SK-N-SH (cell line): ENCODE measurements around the gene TRDMT1. TPM values are rescaled to one million over a fixed set of nuclear protein-coding genes. Genes with fewer than 3 reads are reported as not detected.

Experiments
- CTCF ChIA-PET: fragments of 300-600, 350-600 bp; formaldehyde crosslinking; extraction: SDS; loops from one replicate; lab custom pipeline; 2021; lab: Yijun Ruan, JAX
- POLR2A ChIA-PET: fragments of 350-600 bp; sonication (Branson Sonifier 250); formaldehyde crosslinking; extraction: SDS; loops from one replicate; lab custom pipeline; 2020; ENCODE audit warnings: antibody characterized with exemption, inconsistent platforms; lab: Yijun Ruan, JAX
- DNase-seq: peaks from one replicate; pipeline ENCODE4 v3.0.0; 2012
- H2AFZ ChIP-seq: fragments of 200-600 bp; sonication (generic); 2 replicates; pipeline ENCODE4 v1.8.1; 2016; ENCODE audit warnings: antibody characterized with exemption, mild to moderate bottlenecking, low read depth
- H3F3A ChIP-seq: fragments of 200-600 bp; sonication (generic); replicated peaks from 2 replicates; pipeline ENCODE3; 2016; ENCODE audit warnings: antibody characterized with exemption, mild to moderate bottlenecking; ENCODE audit not compliant: insufficient read depth
- H3K27ac ChIP-seq, 2 experiments: fragments of 200-500 bp in 1 of 2; fragments of 200-600 bp in 1 of 2; sonication (Bioruptor generic) in 1 of 2; sonication (generic), shearing (Covaris generic) in 1 of 2; 2 replicates each; pipeline versions ENCODE4 v1.5.1 to v1.6.1; 2014 to 2016; ENCODE audit warnings: low read depth in 2 of 2, inconsistent platforms in 1 of 2, low read length in 1 of 2, mild to moderate bottlenecking in 1 of 2, mixed read lengths in 1 of 2
- H3K27me3 ChIP-seq: fragments of 200-600 bp; sonication (generic), shearing (Covaris generic); 2 replicates; pipeline ENCODE4 v1.6.1; 2016; ENCODE audit warnings: mixed run types; ENCODE audit not compliant: insufficient read depth
- H3K36me3 ChIP-seq, 2 experiments: fragments of 200-500 bp in 1 of 2; fragments of 200-600 bp in 1 of 2; sonication (Bioruptor generic) in 1 of 2; sonication (generic) in 1 of 2; replicated peaks in 1 of 2; 2 replicates each; pipeline versions ENCODE3 to v1.5.1; 2014 to 2016; ENCODE audit warnings: low read length in 1 of 2, mild to moderate bottlenecking in 1 of 2; ENCODE audit not compliant: insufficient read depth in 2 of 2, control insufficient read depth in 1 of 2
- H3K4me1 ChIP-seq, 2 experiments: fragments of 200-500 bp in 1 of 2; fragments of 200-600 bp in 1 of 2; sonication (Bioruptor generic) in 1 of 2; sonication (generic), shearing (Covaris generic) in 1 of 2; 2 replicates each; pipeline versions ENCODE4 v1.5.1 to v1.6.1; 2014 to 2016; ENCODE audit warnings: low read depth in 1 of 2, low read length in 1 of 2, mixed run types in 1 of 2; ENCODE audit not compliant: insufficient read depth in 2 of 2, control insufficient read depth in 1 of 2
- H3K4me2 ChIP-seq: fragments of 200-600 bp; sonication (generic), shearing (Covaris generic); 2 replicates; pipeline ENCODE4 v1.6.1; 2017; ENCODE audit warnings: mixed run types
- H3K4me3 ChIP-seq, 2 experiments: fragments of 200-500 bp in 1 of 2; fragments of 200-600 bp in 1 of 2; sonication (Bioruptor generic) in 1 of 2; sonication (generic), shearing (Covaris generic) in 1 of 2; 2 replicates each; pipeline versions ENCODE4 v1.5.1 to v1.8.1; 2014 to 2016; ENCODE audit warnings: low read depth in 2 of 2, inconsistent platforms in 1 of 2, low read length in 1 of 2, mild to moderate bottlenecking in 1 of 2, mixed read lengths in 1 of 2, moderate library complexity in 1 of 2
- H3K79me2 ChIP-seq: fragments of 200-600 bp; sonication (generic); 2 replicates; pipeline ENCODE4 v1.8.1; 2017; ENCODE audit warnings: mild to moderate bottlenecking; ENCODE audit not compliant: insufficient read depth
- H3K9ac ChIP-seq: fragments of 200-600 bp; sonication (generic); 2 replicates; pipeline ENCODE4 v1.6.1; 2017; ENCODE audit warnings: mixed run types
- H3K9me2 ChIP-seq: fragments of 200-600 bp; sonication (generic); 2 replicates; pipeline ENCODE4 v1.6.1; 2017; ENCODE audit warnings: mixed run types
- H3K9me3 ChIP-seq: fragments of 200-600 bp; sonication (generic); 2 replicates; pipeline ENCODE4 v1.6.1; 2017; ENCODE audit warnings: mixed run types, mild to moderate bottlenecking, moderate library complexity
- H4K20me1 ChIP-seq: fragments of 200-600 bp; sonication (generic); 2 replicates; pipeline ENCODE4 v1.6.1; 2017; ENCODE audit warnings: mild to moderate bottlenecking, mixed run types; ENCODE audit not compliant: insufficient read depth
- CHD2 ChIP-seq: fragments of 150-350 bp; IDR thresholded peaks from 2 replicates; pipeline ENCODE4 v1.6.1; 2018; ENCODE audit warnings: low read length; ENCODE audit not compliant: partially characterized antibody
- EP300 ChIP-seq, 2 experiments: IDR thresholded peaks; 2 replicates each; pipeline versions ENCODE4 v1.4.0 to v1.6.1; 2012; ENCODE audit warnings: borderline replicate concordance in 1 of 2, low read depth in 1 of 2, low read length in 1 of 2
- FOSL2 ChIP-seq: IDR thresholded peaks from 2 replicates; pipeline ENCODE4 v1.4.0; 2012; ENCODE audit warnings: low read depth, mild to moderate bottlenecking, moderate library complexity, borderline replicate concordance
- FOXJ3 ChIP-seq: sonication (generic); formaldehyde crosslinking; IDR thresholded peaks from 2 replicates; pipeline ENCODE4 v1.5.1; 2020; ENCODE audit warnings: mild to moderate bottlenecking, missing genetic modification reagents
- FOXM1 ChIP-seq: IDR thresholded peaks from 2 replicates; pipeline ENCODE4 v1.4.0; 2012; ENCODE audit warnings: low read depth, mild to moderate bottlenecking
- JUND ChIP-seq: IDR thresholded peaks from 2 replicates; pipeline ENCODE4 v1.4.0; 2012
- MEF2A ChIP-seq: IDR thresholded peaks from 2 replicates; pipeline ENCODE4 v1.4.0; 2012; ENCODE audit warnings: low read depth, borderline replicate concordance
- NFIC ChIP-seq: IDR thresholded peaks from 2 replicates; pipeline ENCODE4 v1.4.0; 2012; ENCODE audit warnings: borderline replicate concordance
- NRF1 ChIP-seq: IDR thresholded peaks from 2 replicates; pipeline ENCODE4 v1.6.1; 2012; ENCODE audit warnings: low read depth, mild to moderate bottlenecking, low read length
- POLR2AphosphoS5 ChIP-seq: IDR thresholded peaks from 2 replicates; pipeline ENCODE4 v1.6.1; 2012; ENCODE audit warnings: low read depth, low read length
- RAD21 ChIP-seq: IDR thresholded peaks from 2 replicates; pipeline ENCODE4 v1.6.1; 2012; ENCODE audit warnings: mild to moderate bottlenecking, low read length
- RCOR1 ChIP-seq: fragments of 150-350 bp; IDR thresholded peaks from 2 replicates; pipeline ENCODE4 v1.6.1; 2017; ENCODE audit warnings: antibody characterized with exemption, low read length
- RFX5 ChIP-seq: IDR thresholded peaks from 2 replicates; pipeline ENCODE4 v1.6.1; 2012; ENCODE audit warnings: mild to moderate bottlenecking, improper control_type of control experiment, low read length
- SIN3A ChIP-seq: IDR thresholded peaks from 2 replicates; pipeline ENCODE4 v1.6.1; 2012; ENCODE audit warnings: low read depth, mild to moderate bottlenecking, low read length, moderate library complexity, borderline replicate concordance
- SMC3 ChIP-seq: IDR thresholded peaks from 2 replicates; pipeline ENCODE4 v1.6.1; 2012; ENCODE audit warnings: low read depth, low read length, improper control_type of control experiment
- TAF1 ChIP-seq: IDR thresholded peaks from 2 replicates; pipeline ENCODE4 v1.6.1; 2012; ENCODE audit warnings: low read depth, mild to moderate bottlenecking, low read length, moderate library complexity, borderline replicate concordance
- TEAD4 ChIP-seq: IDR thresholded peaks from 2 replicates; pipeline ENCODE4 v1.4.0; 2012; ENCODE audit warnings: mild to moderate bottlenecking, borderline replicate concordance; ENCODE audit not compliant: insufficient read depth
- YY1 ChIP-seq: IDR thresholded peaks from 2 replicates; pipeline ENCODE4 v1.4.0; 2012; ENCODE audit warnings: low read depth, mild to moderate bottlenecking
- WGBS: methylation state at CpG from one replicate; pipeline ENCODE4 v1.1.6; 2017; ENCODE audit warnings: low lambda C conversion rate; 5-methylcytosine and 5-hydroxymethylcytosine counted together
- polyA plus RNA-seq, 3 experiments: library from polyadenylated mRNA; depleted of rRNA; stranded (reverse); fragments of >200 nt; gene quantifications; 2 replicates each; pipeline ENCODE4 v1.2.3, GENCODE V29; 2012
- TF ChIP-seq, protein P1 (sequence below): fragments of 150-350 bp; IDR thresholded peaks from 2 replicates; pipeline ENCODE4 v1.6.1; 2016; ENCODE audit warnings: mild to moderate bottlenecking, low read depth, low read length
- TF ChIP-seq, protein P2 (sequence below): IDR thresholded peaks from 2 replicates; pipeline ENCODE4 v1.4.0; 2012; ENCODE audit warnings: low read depth
- TF ChIP-seq, protein P3 (sequence below): IDR thresholded peaks from 2 replicates; pipeline ENCODE4 v1.4.0; 2012; ENCODE audit warnings: low read depth, borderline replicate concordance
- TF ChIP-seq, protein P4 (sequence below): fragments of 200-600 bp; sonication (generic); IDR thresholded peaks from 2 replicates; pipeline ENCODE4 v1.6.1; 2017; ENCODE audit warnings: antibody characterized with exemption, mild to moderate bottlenecking, moderate library complexity

The TRDMT1 gene
- polyA plus RNA-seq, 1 of the 3 experiments (the other 2 are of a cell fraction): 3.1 TPM

DNA sequence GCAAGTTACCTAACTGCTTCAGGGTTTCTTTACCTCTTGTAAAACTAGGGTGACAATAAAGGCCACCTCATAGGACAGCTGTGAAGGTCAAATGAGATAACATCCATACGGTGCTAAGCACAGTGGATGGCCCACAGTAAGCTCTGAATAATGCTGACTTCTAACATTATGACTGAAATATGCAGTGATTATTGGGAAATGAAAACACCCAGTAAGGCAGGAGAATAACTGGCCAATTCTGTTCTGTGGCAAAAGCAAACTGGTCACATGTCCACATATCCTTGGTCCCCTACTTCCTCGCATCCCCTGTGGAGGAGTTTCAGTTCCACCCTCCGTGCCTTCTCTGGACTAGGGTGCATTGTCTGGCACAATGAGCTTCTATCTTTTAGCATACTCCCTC, 73.2 kb downstream of the TRDMT1 start:
- no peak overlapping the region for H3K27ac ChIP-seq
- peaks cover 0 to 6% of the 10 kb centered on the region in 2 experiments; a peak in 1 of 4 replicates for H3K4me1 ChIP-seq
- peaks cover 6% of the 10 kb centered on the region for H3F3A ChIP-seq
- no peaks in the 10 kb centered on the region for H3K9me3 ChIP-seq
- TF ChIP-seq, protein P1, sequence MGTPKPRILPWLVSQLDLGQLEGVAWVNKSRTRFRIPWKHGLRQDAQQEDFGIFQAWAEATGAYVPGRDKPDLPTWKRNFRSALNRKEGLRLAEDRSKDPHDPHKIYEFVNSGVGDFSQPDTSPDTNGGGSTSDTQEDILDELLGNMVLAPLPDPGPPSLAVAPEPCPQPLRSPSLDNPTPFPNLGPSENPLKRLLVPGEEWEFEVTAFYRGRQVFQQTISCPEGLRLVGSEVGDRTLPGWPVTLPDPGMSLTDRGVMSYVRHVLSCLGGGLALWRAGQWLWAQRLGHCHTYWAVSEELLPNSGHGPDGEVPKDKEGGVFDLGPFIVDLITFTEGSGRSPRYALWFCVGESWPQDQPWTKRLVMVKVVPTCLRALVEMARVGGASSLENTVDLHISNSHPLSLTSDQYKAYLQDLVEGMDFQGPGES: no peak
- TF ChIP-seq RCOR1: no peak
- no peak for TF ChIP-seq POLR2AphosphoS5
- TF ChIP-seq JUND: no peak
- TF ChIP-seq SMC3: no peak
- TF ChIP-seq FOXJ3 (CRISPR knock-in tag): no peak
- TF ChIP-seq TAF1: no peak
- TF ChIP-seq, protein P2, sequence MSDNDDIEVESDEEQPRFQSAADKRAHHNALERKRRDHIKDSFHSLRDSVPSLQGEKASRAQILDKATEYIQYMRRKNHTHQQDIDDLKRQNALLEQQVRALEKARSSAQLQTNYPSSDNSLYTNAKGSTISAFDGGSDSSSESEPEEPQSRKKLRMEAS: no peak
- TF ChIP-seq MEF2A: no peak
- no peak for TF ChIP-seq EP300 (IDR thresholded peaks at IDR 0.05; ENCODE audit: borderline replicate concordance in 1 of 2, low read depth in 1 of 2, low read length in 1 of 2)
- TF ChIP-seq RFX5: no peak
- no peak for TF ChIP-seq NRF1
- TF ChIP-seq FOXM1: no peak
- TF ChIP-seq, protein P3, sequence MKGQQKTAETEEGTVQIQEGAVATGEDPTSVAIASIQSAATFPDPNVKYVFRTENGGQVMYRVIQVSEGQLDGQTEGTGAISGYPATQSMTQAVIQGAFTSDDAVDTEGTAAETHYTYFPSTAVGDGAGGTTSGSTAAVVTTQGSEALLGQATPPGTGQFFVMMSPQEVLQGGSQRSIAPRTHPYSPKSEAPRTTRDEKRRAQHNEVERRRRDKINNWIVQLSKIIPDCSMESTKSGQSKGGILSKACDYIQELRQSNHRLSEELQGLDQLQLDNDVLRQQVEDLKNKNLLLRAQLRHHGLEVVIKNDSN: no peak
- no peak for TF ChIP-seq RAD21
- no peak for TF ChIP-seq SIN3A
- TF ChIP-seq CHD2: no peak
- no peak for TF ChIP-seq FOSL2
- no peak for TF ChIP-seq YY1
- CTCF ChIA-PET: no interaction called here
- H3K27me3 ChIP-seq: no peaks in the 10 kb centered on the region
- H3K4me2 ChIP-seq: no peak overlapping the region
- 81% methylated on average over 3 of the region's 3 CpGs for WGBS
- H4K20me1 ChIP-seq: no peaks in the 10 kb centered on the region
- no peak overlapping the region for H3K9ac ChIP-seq
- H2AFZ ChIP-seq: no peak overlapping the region
- no peaks in the 10 kb centered on the region for H3K79me2 ChIP-seq
- DNase-seq: no peak
- no peak overlapping the region for H3K4me3 ChIP-seq
- no peaks in the 10 kb centered on the region for H3K36me3 ChIP-seq
- H3K9me2 ChIP-seq: no peaks in the 10 kb centered on the region
- POLR2A ChIA-PET: no interaction called here

DNA sequence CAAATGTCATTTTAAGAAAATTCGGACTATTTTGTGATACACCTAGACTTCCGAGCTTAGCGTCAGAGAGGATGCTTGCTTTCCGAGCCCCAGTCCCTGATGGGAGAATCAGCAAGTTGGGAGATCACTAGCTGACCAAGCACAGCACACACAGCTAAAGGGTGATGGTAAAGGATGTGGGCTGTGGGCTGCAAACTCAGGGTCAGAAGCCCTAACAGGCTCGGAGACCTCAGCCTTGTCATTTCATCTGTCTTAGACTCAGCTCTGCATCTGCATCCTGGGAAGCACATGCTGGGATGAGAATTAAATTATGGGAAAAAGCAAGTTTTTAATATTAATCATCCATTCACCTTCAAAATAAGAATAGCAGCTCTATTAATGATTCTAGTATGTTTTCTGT, 75.1 kb downstream of the TRDMT1 start:
- peaks cover 20% of the 10 kb centered on the region for H3F3A ChIP-seq
- WGBS: 92% methylated on average over 5 of the region's 5 CpGs
- H3K27ac ChIP-seq: no peak overlapping the region
- peaks cover 0 to 13% of the 10 kb centered on the region in 2 experiments; a peak in 2 of 4 replicates for H3K4me1 ChIP-seq
- ChIA-PET CTCF (interaction anchor here (1.3 kb wide), 1 partner anchor 13 kb away, joined by 5 read pairs; no protein-coding TSS in a partner anchor), POLR2A (no interaction called here)
- no peaks in the 10 kb centered on the region for H3K36me3 ChIP-seq
- TF ChIP-seq, protein P4, sequence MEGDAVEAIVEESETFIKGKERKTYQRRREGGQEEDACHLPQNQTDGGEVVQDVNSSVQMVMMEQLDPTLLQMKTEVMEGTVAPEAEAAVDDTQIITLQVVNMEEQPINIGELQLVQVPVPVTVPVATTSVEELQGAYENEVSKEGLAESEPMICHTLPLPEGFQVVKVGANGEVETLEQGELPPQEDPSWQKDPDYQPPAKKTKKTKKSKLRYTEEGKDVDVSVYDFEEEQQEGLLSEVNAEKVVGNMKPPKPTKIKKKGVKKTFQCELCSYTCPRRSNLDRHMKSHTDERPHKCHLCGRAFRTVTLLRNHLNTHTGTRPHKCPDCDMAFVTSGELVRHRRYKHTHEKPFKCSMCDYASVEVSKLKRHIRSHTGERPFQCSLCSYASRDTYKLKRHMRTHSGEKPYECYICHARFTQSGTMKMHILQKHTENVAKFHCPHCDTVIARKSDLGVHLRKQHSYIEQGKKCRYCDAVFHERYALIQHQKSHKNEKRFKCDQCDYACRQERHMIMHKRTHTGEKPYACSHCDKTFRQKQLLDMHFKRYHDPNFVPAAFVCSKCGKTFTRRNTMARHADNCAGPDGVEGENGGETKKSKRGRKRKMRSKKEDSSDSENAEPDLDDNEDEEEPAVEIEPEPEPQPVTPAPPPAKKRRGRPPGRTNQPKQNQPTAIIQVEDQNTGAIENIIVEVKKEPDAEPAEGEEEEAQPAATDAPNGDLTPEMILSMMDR: no peak
- TF ChIP-seq RAD21: no peak
- TF ChIP-seq, protein P1: no peak
- no peak for TF ChIP-seq SMC3
- no peak for TF ChIP-seq FOSL2
- TF ChIP-seq CHD2: no peak
- TF ChIP-seq TEAD4: no peak
- TF ChIP-seq NFIC: no peak
- no peak for TF ChIP-seq NRF1
- no peak for DNase-seq
- H3K9me2 ChIP-seq: no peaks in the 10 kb centered on the region
- no peak overlapping the region for H3K4me3 ChIP-seq
- no peaks in the 10 kb centered on the region for H3K27me3 ChIP-seq
- no peak overlapping the region for H3K9ac ChIP-seq
- no peaks in the 10 kb centered on the region for H3K79me2 ChIP-seq
- no peak overlapping the region for H3K4me2 ChIP-seq
- H4K20me1 ChIP-seq: no peaks in the 10 kb centered on the region
- no peaks in the 10 kb centered on the region for H3K9me3 ChIP-seq
- no peak overlapping the region for H2AFZ ChIP-seq
